DND-41 (cell line): ENCODE results near the gene GPC3.

Source experiments
- EZH2 ChIP-seq: IDR thresholded peaks from 3 replicates; pipeline ENCODE4 v1.6.1; 2012; ENCODE audit warnings: borderline replicate concordance, low read depth, mild to moderate bottlenecking, moderate library complexity, low read length, inconsistent platforms; ENCODE audit not compliant: severe bottlenecking
- TF ChIP-seq, protein P1 (sequence below): IDR thresholded peaks from 2 replicates; pipeline ENCODE4 v1.5.1; 2012; ENCODE audit warnings: borderline replicate concordance, low read length, moderate library complexity, mild to moderate bottlenecking; ENCODE audit not compliant: poor library complexity, severe bottlenecking; ENCODE audit errors: extremely low read depth

DNA sequence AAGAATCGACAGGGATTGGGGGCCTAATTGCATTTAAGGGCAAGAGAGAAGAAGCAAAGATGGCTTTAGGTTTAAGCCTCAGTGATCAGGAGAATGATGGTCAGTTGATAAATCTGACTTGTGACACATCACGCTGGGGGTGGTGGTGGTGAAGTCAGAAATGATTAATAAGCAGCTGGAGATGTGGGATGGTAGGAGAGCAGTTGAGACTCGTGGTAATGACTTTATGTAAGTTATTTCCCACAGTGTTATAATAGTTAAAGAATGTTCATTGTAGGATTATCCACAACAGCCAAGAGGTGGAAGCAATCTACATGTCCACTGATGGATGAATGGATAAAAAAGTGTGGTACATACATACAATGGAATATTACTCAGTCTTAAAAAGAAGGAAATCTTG is 391.2 kb downstream of the GPC3 start:
- TF ChIP-seq, protein P1, sequence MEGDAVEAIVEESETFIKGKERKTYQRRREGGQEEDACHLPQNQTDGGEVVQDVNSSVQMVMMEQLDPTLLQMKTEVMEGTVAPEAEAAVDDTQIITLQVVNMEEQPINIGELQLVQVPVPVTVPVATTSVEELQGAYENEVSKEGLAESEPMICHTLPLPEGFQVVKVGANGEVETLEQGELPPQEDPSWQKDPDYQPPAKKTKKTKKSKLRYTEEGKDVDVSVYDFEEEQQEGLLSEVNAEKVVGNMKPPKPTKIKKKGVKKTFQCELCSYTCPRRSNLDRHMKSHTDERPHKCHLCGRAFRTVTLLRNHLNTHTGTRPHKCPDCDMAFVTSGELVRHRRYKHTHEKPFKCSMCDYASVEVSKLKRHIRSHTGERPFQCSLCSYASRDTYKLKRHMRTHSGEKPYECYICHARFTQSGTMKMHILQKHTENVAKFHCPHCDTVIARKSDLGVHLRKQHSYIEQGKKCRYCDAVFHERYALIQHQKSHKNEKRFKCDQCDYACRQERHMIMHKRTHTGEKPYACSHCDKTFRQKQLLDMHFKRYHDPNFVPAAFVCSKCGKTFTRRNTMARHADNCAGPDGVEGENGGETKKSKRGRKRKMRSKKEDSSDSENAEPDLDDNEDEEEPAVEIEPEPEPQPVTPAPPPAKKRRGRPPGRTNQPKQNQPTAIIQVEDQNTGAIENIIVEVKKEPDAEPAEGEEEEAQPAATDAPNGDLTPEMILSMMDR, result no peak
- no peak for TF ChIP-seq EZH2
